Endothelial cell of umbilical vein (primary cell): ENCODE measurements around the gene TCEANC.

ENCODE experiments used
- JUN ChIP-seq: IDR thresholded peaks from 2 replicates; pipeline ENCODE4 v1.6.1; 2011; ENCODE audit warnings: borderline replicate concordance, low read depth; ENCODE audit not compliant: insufficient read length, insufficient read depth
- POLR2A ChIP-seq: IDR thresholded peaks from 2 replicates; pipeline ENCODE4 v1.6.1; 2012; ENCODE audit warnings: low read depth, mild to moderate bottlenecking, control low read depth, low read length
- TF ChIP-seq, protein P1 (sequence below), 2 donors: IDR thresholded peaks; 1 replicate in 1 of 2; 2 replicates in 1 of 2; pipeline ENCODE4 v1.5.1; 2011; ENCODE audit warnings: low read length in 2 of 2, mild to moderate bottlenecking in 2 of 2, moderate library complexity in 2 of 2, control low read depth in 1 of 2, inconsistent platforms in 1 of 2, low read depth in 1 of 2; ENCODE audit not compliant: insufficient read depth in 1 of 2; ENCODE audit errors: extremely low read depth in 1 of 2
- TF ChIP-seq, protein P2 (sequence below): IDR thresholded peaks from 2 replicates; pipeline ENCODE4 v1.6.1; 2011; ENCODE audit not compliant: insufficient read depth, insufficient read length

DNA sequence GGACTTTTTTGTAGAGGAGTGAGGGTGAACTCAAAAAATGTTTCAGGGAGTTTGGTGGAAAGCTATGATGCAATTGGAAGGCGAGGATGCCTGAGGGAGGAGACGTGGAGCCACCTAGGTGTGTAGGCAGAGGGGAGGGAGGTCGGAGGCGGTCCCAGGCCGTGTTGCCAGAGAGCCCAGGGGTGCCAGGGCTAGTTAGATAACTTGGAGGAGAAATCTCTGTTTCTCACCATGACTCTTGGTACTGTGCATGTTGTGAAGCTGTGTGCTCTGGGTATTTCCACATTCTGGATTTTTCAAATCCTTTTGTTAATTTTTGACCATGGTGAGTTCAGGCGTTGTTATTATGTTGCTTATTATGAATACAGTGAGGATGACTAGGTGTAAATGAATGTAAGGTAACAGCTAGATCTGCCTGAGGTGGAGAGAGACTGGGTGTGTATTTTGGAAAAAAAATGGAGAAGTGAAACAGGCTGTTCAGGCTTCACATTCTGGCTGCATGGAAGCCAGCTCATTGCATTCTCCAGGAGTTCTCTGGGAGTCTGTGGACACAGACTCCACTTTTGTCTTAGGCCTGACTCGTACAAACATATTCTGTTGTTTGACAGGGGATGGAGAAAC lies 40.5 kb downstream of the TCEANC start:
- TF ChIP-seq, protein P1, sequence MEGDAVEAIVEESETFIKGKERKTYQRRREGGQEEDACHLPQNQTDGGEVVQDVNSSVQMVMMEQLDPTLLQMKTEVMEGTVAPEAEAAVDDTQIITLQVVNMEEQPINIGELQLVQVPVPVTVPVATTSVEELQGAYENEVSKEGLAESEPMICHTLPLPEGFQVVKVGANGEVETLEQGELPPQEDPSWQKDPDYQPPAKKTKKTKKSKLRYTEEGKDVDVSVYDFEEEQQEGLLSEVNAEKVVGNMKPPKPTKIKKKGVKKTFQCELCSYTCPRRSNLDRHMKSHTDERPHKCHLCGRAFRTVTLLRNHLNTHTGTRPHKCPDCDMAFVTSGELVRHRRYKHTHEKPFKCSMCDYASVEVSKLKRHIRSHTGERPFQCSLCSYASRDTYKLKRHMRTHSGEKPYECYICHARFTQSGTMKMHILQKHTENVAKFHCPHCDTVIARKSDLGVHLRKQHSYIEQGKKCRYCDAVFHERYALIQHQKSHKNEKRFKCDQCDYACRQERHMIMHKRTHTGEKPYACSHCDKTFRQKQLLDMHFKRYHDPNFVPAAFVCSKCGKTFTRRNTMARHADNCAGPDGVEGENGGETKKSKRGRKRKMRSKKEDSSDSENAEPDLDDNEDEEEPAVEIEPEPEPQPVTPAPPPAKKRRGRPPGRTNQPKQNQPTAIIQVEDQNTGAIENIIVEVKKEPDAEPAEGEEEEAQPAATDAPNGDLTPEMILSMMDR (IDR thresholded peaks at IDR 0.05; ENCODE audit: extremely low read depth in 1 of 2, insufficient read depth in 1 of 2, low read depth in 1 of 2, low read length in 2 of 2), result no peak
- TF ChIP-seq POLR2A (no peak), JUN (no peak)
- TF ChIP-seq, protein P2, sequence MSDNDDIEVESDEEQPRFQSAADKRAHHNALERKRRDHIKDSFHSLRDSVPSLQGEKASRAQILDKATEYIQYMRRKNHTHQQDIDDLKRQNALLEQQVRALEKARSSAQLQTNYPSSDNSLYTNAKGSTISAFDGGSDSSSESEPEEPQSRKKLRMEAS, result no peak
